DMS153 (cell line): ENCODE measurements around the gene LRIG3.
"Not testable (repeated sequence)": the region's sequence is repeated elsewhere in the genome, so short reads cannot be mapped to it uniquely, and the experiment has no call there.

ENCODE experiments used
- DNase-seq: peaks from one replicate; lab custom pipeline; 2025; lab: John Stamatoyannopoulos, UW

The LRIG3 gene

GRCh38 chr12:58930770-58931324 lies 10.5 kb upstream of the LRIG3 start:
- DNase-seq = no peak

- no peak for DNase-seq
Observed at GRCh38 chr12:58927120-58927519, 6.8 kb upstream of the LRIG3 start.

- DNase-seq = no peak
Observed at GRCh38 chr12:58926586-58926985, 6.3 kb upstream of the LRIG3 start.

GRCh38 chr12:58925751-58926150 lies 5.4 kb upstream of the LRIG3 start:
- DNase-seq = no peak

GRCh38 chr12:58925111-58925611 lies 4.9 kb upstream of the LRIG3 start:
- DNase-seq = no peak

GRCh38 chr12:58924652-58925051 lies 4.3 kb upstream of the LRIG3 start:
- no peak for DNase-seq

GRCh38 chr12:58923781-58924180 lies 3.5 kb upstream of the LRIG3 start:
- DNase-seq = no peak

GRCh38 chr12:58922849-58923248 lies 2.5 kb upstream of the LRIG3 start:
- no peak for DNase-seq

GRCh38 chr12:58920961-58921861 lies 907 bp upstream of the LRIG3 start:
- no peak for DNase-seq

- DNase-seq = no peak
Observed at GRCh38 chr12:58919231-58920101, 838 bp downstream of the LRIG3 start.

- DNase-seq = peak; percentile 25
Observed at GRCh38 chr12:58918469-58918844, 1.8 kb downstream of the LRIG3 start.

- DNase-seq = no peak
Observed at GRCh38 chr12:58917699-58918468, 2.4 kb downstream of the LRIG3 start.

GRCh38 chr12:58916921-58917511 lies 3.3 kb downstream of the LRIG3 start:
- DNase-seq = no peak

GRCh38 chr12:58916161-58916621 lies 4.1 kb downstream of the LRIG3 start:
- no peak for DNase-seq

GRCh38 chr12:58915634-58916033 lies 4.7 kb downstream of the LRIG3 start:
- peak; percentile 27 for DNase-seq

- no peak for DNase-seq
Observed at GRCh38 chr12:58915037-58915436, 5.3 kb downstream of the LRIG3 start.

GRCh38 chr12:58914457-58914856 lies 5.8 kb downstream of the LRIG3 start:
- peak; percentile 8 for DNase-seq

GRCh38 chr12:58907391-58907790 lies 12.9 kb downstream of the LRIG3 start:
- DNase-seq = no peak

GRCh38 chr12:58906917-58907316 lies 13.4 kb downstream of the LRIG3 start:
- no peak for DNase-seq

GRCh38 chr12:58905422-58905821 lies 14.9 kb downstream of the LRIG3 start:
- DNase-seq = no peak

GRCh38 chr12:58902726-58903125 lies 17.6 kb downstream of the LRIG3 start:
- not testable (repeated sequence) for DNase-seq
